ENCODE measurements around the gene C7orf33. TPM values are rescaled to one million over a fixed set of nuclear protein-coding genes. Genes with fewer than 3 reads are reported as not detected.

The C7orf33 gene
- total and polyA plus RNA-seq, 2 of the 8 experiments (the other 6 are each of a cell fraction or from before 2014, with no cell fraction given), result not detected

DNA sequence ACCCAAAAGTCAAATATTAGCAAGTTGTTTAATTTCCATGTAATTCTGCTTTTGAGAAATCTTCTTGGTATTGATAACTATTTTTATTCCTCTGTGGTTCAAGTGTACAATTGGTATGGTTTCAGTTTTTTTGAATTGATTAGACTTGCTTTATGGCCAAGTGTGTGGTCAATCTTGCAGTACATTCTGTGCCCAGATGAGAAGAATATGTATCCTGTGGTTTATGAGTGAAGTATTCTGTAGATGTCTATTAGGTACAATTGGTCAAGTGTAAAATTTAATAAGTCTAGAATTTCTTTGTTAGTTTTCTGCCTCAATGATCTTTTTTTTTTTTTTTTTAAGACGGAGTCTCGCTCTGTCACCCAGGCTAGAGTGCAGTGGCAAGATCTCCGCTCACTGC is 36.6 kb upstream of the C7orf33 start:
- Histone ChIP-seq H4K20me1 (replicated peaks in 1 of 2; ENCODE audit: control insufficient read depth in 1 of 2, insufficient read depth in 2 of 2, low read length in 2 of 2) (no peaks in the 10 kb centered on the region), H3K23me2 (ENCODE audit: low read depth, low read length) (0 out of 2 replicates have a peak, but pooled peaks cover under 1% of the 10 kb centered on the region), H3K23ac (ENCODE audit: insufficient read length) (no peak overlapping the region), H2BK20ac (ENCODE audit: low read length) (no peak overlapping the region), H2AFZ (ENCODE audit: low read length) (no peak overlapping the region), H4K5ac (ENCODE audit: insufficient read length, low read depth, low read length) (no peak overlapping the region), H3K18ac (ENCODE audit: extremely low read depth, low read length) (no peak overlapping the region), H3K9me3 (ENCODE audit: insufficient read depth in 2 of 2, low read depth in 1 of 2, low read length in 1 of 2) (no peaks in the 10 kb centered on the region), H3K4me1 (replicated peaks in 1 of 4; ENCODE audit: control insufficient read depth in 3 of 4, insufficient read depth in 4 of 4, low read length in 3 of 4) (no peaks in the 10 kb centered on the region; a peak in 1 of 7 replicates), H2BK12ac (ENCODE audit: low read depth, low read length) (no peak overlapping the region), H3K14ac (ENCODE audit: insufficient read length) (no peak overlapping the region), H3K4me3 (ENCODE audit: extremely low read depth in 1 of 4, insufficient read depth in 2 of 4, low read depth in 3 of 4, low read length in 4 of 4) (no peak overlapping the region), H2BK15ac (ENCODE audit: low read length) (no peak overlapping the region), H3K4ac (replicated peaks; ENCODE audit: insufficient read length, low read depth, low read length) (no peak overlapping the region), H3K56ac (replicated peaks; ENCODE audit: insufficient read length, low read depth, low read length) (no peak overlapping the region), H2AK5ac (ENCODE audit: low read depth, low read length) (no peak overlapping the region), H2BK5ac (ENCODE audit: low read depth, low read length) (no peak overlapping the region), H4K91ac (replicated peaks; ENCODE audit: insufficient read length, low read length) (no peak overlapping the region), H3K79me1 (ENCODE audit: low read depth, low read length) (no peaks in the 10 kb centered on the region), H3K4me2 (ENCODE audit: insufficient read depth in 1 of 2, low read depth in 2 of 2, low read length in 2 of 2) (no peak overlapping the region), H2BK120ac (replicated peaks; ENCODE audit: low read depth, low read length) (no peak overlapping the region), H3K79me2 (ENCODE audit: control insufficient read depth in 1 of 2, insufficient read depth in 2 of 2, low read length in 2 of 2) (no peaks in the 10 kb centered on the region), H3K9ac (replicated peaks in 1 of 4; ENCODE audit: extremely low read depth in 1 of 4, low read depth in 3 of 4, low read length in 3 of 4) (no peak overlapping the region), H3K36me3 (ENCODE audit: control insufficient read depth in 2 of 4, insufficient read depth in 4 of 4, low read length in 3 of 4) (no peaks in the 10 kb centered on the region), H4K8ac (ENCODE audit: extremely low read depth, insufficient read depth, low read length) (no peak overlapping the region), H3K27ac (ENCODE audit: low read depth, low read length) (no peak overlapping the region), H3K27me3 (replicated peaks in 1 of 4; ENCODE audit: control insufficient read depth in 3 of 4, extremely low read depth in 1 of 4, insufficient read depth in 3 of 4, low read length in 3 of 4) (no peaks in the 10 kb centered on the region)
- CTCF ChIA-PET (ENCODE audit: partially characterized antibody), result interaction anchor here (0.7 kb wide), 1 partner anchor 192 kb away, joined by 3 read pairs; no protein-coding TSS in a partner anchor
- POLR2A ChIA-PET (ENCODE audit: partially characterized antibody), result interaction anchor here (0.6 kb wide), 1 partner anchor 12 kb away, joined by 3 read pairs; no protein-coding TSS in a partner anchor
- DNase-seq (ENCODE audit: low read depth in 1 of 2, low spot score in 2 of 2) (no peak), FAIRE-seq (no peak)
- WGBS, 2 experiments (ENCODE audit: extremely low coverage in 1 of 2, insufficient coverage in 1 of 2, insufficient read length in 1 of 2, insufficient replicate concordance in 2 of 2, low coverage in 1 of 2, low lambda C conversion rate in 2 of 2, missing lambda C conversion rate in 1 of 2), result 100% methylated on average over 1 of the region's 3 CpGs; no CpG with 5 or more reads in 1 of the 2 experiments
- TF ChIP-seq EP300 (IDR thresholded peaks at IDR 0.05; ENCODE audit: borderline replicate concordance in 1 of 2, low read depth in 2 of 2, low read length in 2 of 2) (no peak), BACH1 (IDR thresholded peaks at IDR 0.05; ENCODE audit: low read length) (no peak)

All from H1 (cell line).